HL-60 (cell line): ENCODE data around the gene ABHD16B.

Source experiments
- DNase-seq, 2 experiments: peaks; one replicate each; pipeline ENCODE4 v3.0.0-alpha.2; 2010 to 2020; ENCODE audit warnings: low read depth in 1 of 2, low spot score in 1 of 2
- H3K27ac ChIP-seq: fragments of 250-450 bp; sonication (Bioruptor Pico); replicated peaks from 2 replicates; pipeline ENCODE4 v1.5.1; 2020; ENCODE audit warnings: mild to moderate bottlenecking, moderate library complexity
- H3K27me3 ChIP-seq: fragments of 250-450 bp; sonication (Bioruptor Pico); 2 replicates; pipeline ENCODE4 v1.5.1; 2021; ENCODE audit warnings: mild to moderate bottlenecking, moderate library complexity; ENCODE audit not compliant: insufficient read depth, poor library complexity, severe bottlenecking
- H3K4me3 ChIP-seq: replicated peaks from 2 replicates; pipeline ENCODE4 v1.5.1; 2011; ENCODE audit warnings: mild to moderate bottlenecking, control low read depth, low read length; ENCODE audit not compliant: insufficient read depth
- GABPA ChIP-seq: IDR thresholded peaks from 2 replicates; pipeline ENCODE4 v1.6.1; 2012; ENCODE audit warnings: low read depth
- POLR2AphosphoS5 ChIP-seq: IDR thresholded peaks from 2 replicates; pipeline ENCODE4 v1.6.1; 2012; ENCODE audit warnings: low read depth
- SPI1 ChIP-seq: IDR thresholded peaks from 2 replicates; pipeline ENCODE4 v1.6.1; 2012; ENCODE audit warnings: low read depth, mild to moderate bottlenecking, borderline replicate concordance
- TF ChIP-seq, protein P1 (sequence below): IDR thresholded peaks from 2 replicates; pipeline ENCODE4 v1.6.1; 2012; ENCODE audit warnings: low read depth; ENCODE audit not compliant: insufficient replicate concordance
- TF ChIP-seq, protein P2 (sequence below): IDR thresholded peaks from one replicate; pipeline ENCODE4 v1.5.1; 2011; ENCODE audit warnings: low read length, control low read depth, inconsistent platforms; ENCODE audit not compliant: insufficient read depth

The ABHD16B gene

GRCh38 chr20:63844511-63844991, 16.7 kb upstream of the ABHD16B start:
- no peak for TF ChIP-seq POLR2AphosphoS5
- Histone ChIP-seq H3K27me3 (peaks cover 7% of the 10 kb centered on the region), H3K27ac (no peak overlapping the region), H3K4me3 (no peak overlapping the region)
- no peak for DNase-seq

- TF ChIP-seq GABPA (no peak), POLR2AphosphoS5 (no peak), SPI1 (no peak)
- TF ChIP-seq, protein P1, sequence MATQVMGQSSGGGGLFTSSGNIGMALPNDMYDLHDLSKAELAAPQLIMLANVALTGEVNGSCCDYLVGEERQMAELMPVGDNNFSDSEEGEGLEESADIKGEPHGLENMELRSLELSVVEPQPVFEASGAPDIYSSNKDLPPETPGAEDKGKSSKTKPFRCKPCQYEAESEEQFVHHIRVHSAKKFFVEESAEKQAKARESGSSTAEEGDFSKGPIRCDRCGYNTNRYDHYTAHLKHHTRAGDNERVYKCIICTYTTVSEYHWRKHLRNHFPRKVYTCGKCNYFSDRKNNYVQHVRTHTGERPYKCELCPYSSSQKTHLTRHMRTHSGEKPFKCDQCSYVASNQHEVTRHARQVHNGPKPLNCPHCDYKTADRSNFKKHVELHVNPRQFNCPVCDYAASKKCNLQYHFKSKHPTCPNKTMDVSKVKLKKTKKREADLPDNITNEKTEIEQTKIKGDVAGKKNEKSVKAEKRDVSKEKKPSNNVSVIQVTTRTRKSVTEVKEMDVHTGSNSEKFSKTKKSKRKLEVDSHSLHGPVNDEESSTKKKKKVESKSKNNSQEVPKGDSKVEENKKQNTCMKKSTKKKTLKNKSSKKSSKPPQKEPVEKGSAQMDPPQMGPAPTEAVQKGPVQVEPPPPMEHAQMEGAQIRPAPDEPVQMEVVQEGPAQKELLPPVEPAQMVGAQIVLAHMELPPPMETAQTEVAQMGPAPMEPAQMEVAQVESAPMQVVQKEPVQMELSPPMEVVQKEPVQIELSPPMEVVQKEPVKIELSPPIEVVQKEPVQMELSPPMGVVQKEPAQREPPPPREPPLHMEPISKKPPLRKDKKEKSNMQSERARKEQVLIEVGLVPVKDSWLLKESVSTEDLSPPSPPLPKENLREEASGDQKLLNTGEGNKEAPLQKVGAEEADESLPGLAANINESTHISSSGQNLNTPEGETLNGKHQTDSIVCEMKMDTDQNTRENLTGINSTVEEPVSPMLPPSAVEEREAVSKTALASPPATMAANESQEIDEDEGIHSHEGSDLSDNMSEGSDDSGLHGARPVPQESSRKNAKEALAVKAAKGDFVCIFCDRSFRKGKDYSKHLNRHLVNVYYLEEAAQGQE, result no peak
- TF ChIP-seq, protein P2, sequence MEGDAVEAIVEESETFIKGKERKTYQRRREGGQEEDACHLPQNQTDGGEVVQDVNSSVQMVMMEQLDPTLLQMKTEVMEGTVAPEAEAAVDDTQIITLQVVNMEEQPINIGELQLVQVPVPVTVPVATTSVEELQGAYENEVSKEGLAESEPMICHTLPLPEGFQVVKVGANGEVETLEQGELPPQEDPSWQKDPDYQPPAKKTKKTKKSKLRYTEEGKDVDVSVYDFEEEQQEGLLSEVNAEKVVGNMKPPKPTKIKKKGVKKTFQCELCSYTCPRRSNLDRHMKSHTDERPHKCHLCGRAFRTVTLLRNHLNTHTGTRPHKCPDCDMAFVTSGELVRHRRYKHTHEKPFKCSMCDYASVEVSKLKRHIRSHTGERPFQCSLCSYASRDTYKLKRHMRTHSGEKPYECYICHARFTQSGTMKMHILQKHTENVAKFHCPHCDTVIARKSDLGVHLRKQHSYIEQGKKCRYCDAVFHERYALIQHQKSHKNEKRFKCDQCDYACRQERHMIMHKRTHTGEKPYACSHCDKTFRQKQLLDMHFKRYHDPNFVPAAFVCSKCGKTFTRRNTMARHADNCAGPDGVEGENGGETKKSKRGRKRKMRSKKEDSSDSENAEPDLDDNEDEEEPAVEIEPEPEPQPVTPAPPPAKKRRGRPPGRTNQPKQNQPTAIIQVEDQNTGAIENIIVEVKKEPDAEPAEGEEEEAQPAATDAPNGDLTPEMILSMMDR, result no peak
- Histone ChIP-seq H3K4me3 (no peak overlapping the region), H3K27ac (no peak overlapping the region), H3K27me3 (peaks cover 7% of the 10 kb centered on the region)
- no peak for DNase-seq
Observed at GRCh38 chr20:63846128-63846771, 15.0 kb upstream of the ABHD16B start.

DNA sequence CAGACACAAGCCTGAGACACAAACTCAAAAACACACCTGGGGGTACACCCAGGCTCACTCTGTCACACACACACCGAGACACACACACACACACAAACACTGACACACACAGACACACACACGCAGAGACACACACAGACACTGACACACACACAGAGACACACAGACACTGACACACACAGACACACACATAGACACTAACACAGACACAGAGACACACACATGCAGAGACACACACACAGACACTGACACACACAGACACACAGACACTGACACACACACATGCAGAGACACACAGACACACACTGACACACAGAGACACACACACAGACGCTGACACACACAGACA, 14.4 kb upstream of the ABHD16B start:
- peaks cover 7% of the 10 kb centered on the region for H3K27me3 ChIP-seq
- no peak overlapping the region for H3K27ac ChIP-seq
- H3K4me3 ChIP-seq, result no peak overlapping the region
- no peak for TF ChIP-seq SPI1
- TF ChIP-seq, protein P1, result no peak
- TF ChIP-seq POLR2AphosphoS5, result no peak
- TF ChIP-seq, protein P2, result no peak
- TF ChIP-seq GABPA, result no peak
- no peak for DNase-seq

DNA sequence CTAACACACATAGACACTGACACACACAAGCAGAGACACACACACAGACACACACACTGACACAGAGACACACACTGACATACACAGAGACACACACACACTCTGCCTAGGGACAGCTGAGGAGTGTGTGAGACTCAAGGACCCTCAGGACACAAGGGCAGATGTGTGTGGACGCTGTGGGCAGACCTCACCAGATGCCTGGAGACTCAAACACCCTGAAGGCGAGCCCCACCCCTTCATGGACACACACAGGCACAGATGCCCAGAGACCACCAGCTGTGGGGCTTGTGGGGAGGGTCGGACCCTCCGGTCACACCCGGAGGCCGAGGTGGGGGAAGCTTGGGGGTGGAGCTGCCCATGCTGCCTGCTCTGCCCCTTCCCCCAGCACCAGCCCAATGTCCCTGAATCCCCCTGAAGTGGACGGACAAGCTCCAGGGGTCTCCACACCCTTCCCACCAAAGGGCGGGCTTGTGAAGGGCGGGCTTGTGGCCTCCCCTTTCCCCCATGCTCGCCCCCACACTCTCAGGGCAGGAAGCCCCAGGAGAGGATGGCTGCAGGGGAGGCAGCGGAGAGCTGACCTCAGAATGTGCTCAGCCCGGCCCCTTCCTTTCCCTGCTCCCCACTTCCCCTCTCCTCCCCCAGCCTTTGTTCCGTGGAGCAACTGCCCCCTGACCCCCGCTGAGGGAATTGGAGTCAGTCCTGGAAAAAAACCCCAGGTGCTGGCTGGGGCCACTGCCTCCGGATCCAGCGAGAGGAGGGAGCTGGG, 13.9 kb upstream of the ABHD16B start:
- peak; percentile 52 to 59 for DNase-seq
- H3K27me3 ChIP-seq, result peaks cover 7% of the 10 kb centered on the region
- H3K27ac ChIP-seq, result peak overlapping the region; percentile 47
- peak; percentile 86 for TF ChIP-seq SPI1
- TF ChIP-seq GABPA, result no peak
- TF ChIP-seq, protein P2, result no peak
- TF ChIP-seq, protein P1, result no peak
- TF ChIP-seq POLR2AphosphoS5, result 0 out of 2 replicates have a peak, but pooled peaks have one; percentile 42
- H3K4me3 ChIP-seq, result no peak overlapping the region
